Psoas muscle (tissue), 8 donors: ENCODE measurements around the gene DENND4C. TPM values are rescaled to one million over a fixed set of nuclear protein-coding genes. Genes with fewer than 3 reads are reported as not detected.
A peak's percentile ranks its signal among the peaks of the same experiment; 100 is the strongest.

ENCODE experiments used
- ATAC-seq, 4 donors: fragments of 200-7000 bp; cut with Tn5 transposase; one replicate each; pipeline ENCODE4 v1.9.1; 2020; ENCODE audit warnings: moderate library complexity in 3 of 4, mild to moderate bottlenecking in 2 of 4
- DNase-seq, 2 donors: peaks; one replicate each; pipeline ENCODE4 v3.0.0-alpha.2; 2020
- H3K27ac ChIP-seq: fragments of 200-600 bp; one replicate; pipeline ENCODE4 v1.8.0; 2022
- H3K27me3 ChIP-seq, 3 donors: fragments of 200-600 bp in 1 of 3; one replicate each; pipeline versions ENCODE4 v1.6.1 to v1.8.0; 2013 to 2022; ENCODE audit warnings: low read length in 2 of 3, mild to moderate bottlenecking in 2 of 3, moderate library complexity in 1 of 3; ENCODE audit not compliant: insufficient read depth in 3 of 3
- H3K36me3 ChIP-seq, 2 donors: fragments of 200-600 bp in 1 of 2; one replicate each; pipeline versions ENCODE4 v1.6.1 to v1.8.0; 2013 to 2022; ENCODE audit warnings: low read depth in 1 of 2, mild to moderate bottlenecking in 1 of 2, moderate library complexity in 1 of 2; ENCODE audit not compliant: insufficient read depth in 1 of 2
- H3K4me1 ChIP-seq: fragments of 200-600 bp; one replicate; pipeline ENCODE4 v1.8.0; 2022
- H3K4me3 ChIP-seq: fragments of 200-600 bp; one replicate; pipeline ENCODE4 v1.8.0; 2022; ENCODE audit warnings: mild to moderate bottlenecking
- H3K9me3 ChIP-seq: fragments of 200-600 bp; one replicate; pipeline ENCODE4 v1.8.0; 2022
- CTCF ChIP-seq: fragments of 200-600 bp; IDR thresholded peaks from one replicate; pipeline ENCODE4 v1.8.0; 2022; ENCODE audit warnings: antibody characterized with exemption
- WGBS, 3 donors: extraction: QIAGEN DNeasy Blood & Tissue Kit; methylation state at CpG; one replicate each; pipeline versions ENCODE4 v1.1.6 to v1.1.7; 2013; 5-methylcytosine and 5-hydroxymethylcytosine counted together
- intact Hi-C, 2 donors: fragments of 100-400 bp; cut with DNase I; formaldehyde crosslinking; loops; one replicate each; pipeline versions ENCODE4 v1.11.0 to v1.14.2; 2022
- polyA plus RNA-seq, 3 donors: library from polyadenylated mRNA; stranded (reverse); fragments of 200-250 nt; gene quantifications; one replicate each; pipeline ENCODE4 v1.2.3, GENCODE V29; 2013
- total RNA-seq, 4 donors: library from RNA; stranded (reverse); fragmentation: NEBNext Ultra II Directional in 2 of 4; extraction: Animal tissue kit (Norgen Biotek cat#: 25700) in 2 of 4; gene quantifications; one replicate each; pipeline versions ENCODE4 v1.2.1 to v1.2.4, GENCODE V29; 2021 to 2023
- donor health status: healthy with polysubstance abuse.
- donor health status: DM: no; HTN: no; CAD: no; lungs with moderate emphysema.
- donor health status: Bipolar disorder and iron deficiency.
- donor health status: healthy.
- donor health status: DM: yes; HTN: yes; CAD: no.
- donor health status: DM: no; HTN: no; CAD: no.
- donor health status: DM: no; HTN: no; CAD: no.
- donor health status: DM: yes; HTN: yes; CAD: no.

The DENND4C gene
- total and polyA plus RNA-seq, 7 donors: 5.6 to 16.4 (median 12.2) TPM

- no peak for DNase-seq
- Histone ChIP-seq H3K9me3 (no peaks in the 10 kb centered on the region), H3K4me1 (peaks cover 10% of the 10 kb centered on the region), H3K4me3 (no peak overlapping the region), H3K27me3 (no peaks in the 10 kb centered on the region), H3K36me3 (peaks cover 0 to 17% of the 10 kb centered on the region in 2 donors), H3K27ac (no peak overlapping the region)
- intact Hi-C loops: no loop called here
- TF ChIP-seq CTCF: no peak
- no peak for ATAC-seq
- WGBS, 3 donors: 66 to 88% (median 74%) methylated on average over 3 of the region's 3 CpGs
These were observed 54.2 kb downstream of the DENND4C start for GRCh38 chr9:19284729-19285128.

- Histone ChIP-seq H3K9me3 (no peaks in the 10 kb centered on the region), H3K4me1 (peaks cover 10% of the 10 kb centered on the region), H3K27me3 (no peaks in the 10 kb centered on the region), H3K36me3 (peaks cover 0 to 35% of the 10 kb centered on the region in 2 donors), H3K4me3 (no peak overlapping the region), H3K27ac (no peak overlapping the region)
- DNase-seq (no peak), ATAC-seq (no peak)
- no peak for TF ChIP-seq CTCF
- WGBS, 3 donors: 43 to 52% (median 47%) methylated on average over 5 of the region's 5 CpGs
- intact Hi-C loops: no loop called here
These were observed 56.2 kb downstream of the DENND4C start for GRCh38 chr9:19286634-19287188.

GRCh38 chr9:19288081-19288480, 57.6 kb downstream of the DENND4C start:
- peaks cover 0 to 49% of the 10 kb centered on the region in 2 donors for H3K36me3 ChIP-seq
- intact Hi-C loops: no loop called here
- H3K9me3 ChIP-seq: no peaks in the 10 kb centered on the region
- H3K27me3 ChIP-seq: no peaks in the 10 kb centered on the region
- TF ChIP-seq CTCF: no peak
- H3K27ac ChIP-seq: no peak overlapping the region
- DNase-seq (no peak), ATAC-seq (no peak)
- no peak overlapping the region for H3K4me3 ChIP-seq
- H3K4me1 ChIP-seq: peaks cover 10% of the 10 kb centered on the region
- 86 to 94% (median 87%) methylated on average over 2 of the region's 2 CpGs for WGBS, 3 donors

- peaks cover 24% of the 10 kb centered on the region for H3K4me1 ChIP-seq
- no peak overlapping the region for H3K4me3 ChIP-seq
- H3K9me3 ChIP-seq: no peaks in the 10 kb centered on the region
- H3K36me3 ChIP-seq: peaks cover 0 to 64% of the 10 kb centered on the region in 2 donors
- intact Hi-C loops: no loop called here
- no peak for TF ChIP-seq CTCF
- no peak overlapping the region for H3K27ac ChIP-seq
- DNase-seq (no peak), ATAC-seq (no peak)
- H3K27me3 ChIP-seq: no peaks in the 10 kb centered on the region
These were observed 59.6 kb downstream of the DENND4C start for GRCh38 chr9:19290103-19290502.

- Histone ChIP-seq H3K9me3 (no peaks in the 10 kb centered on the region), H3K36me3 (peaks cover 0 to 81% of the 10 kb centered on the region in 2 donors), H3K4me3 (no peak overlapping the region), H3K27me3 (no peaks in the 10 kb centered on the region), H3K27ac (peak overlapping the region; percentile 33), H3K4me1 (peaks cover 14% of the 10 kb centered on the region)
- 53 to 71% (median 56%) methylated on average over 4 of the region's 4 CpGs for WGBS, 3 donors
- DNase-seq: no peak
- peak; percentile 49 to 71 (median 65) for ATAC-seq
- intact Hi-C loops: no loop called here
- no peak for TF ChIP-seq CTCF
These were observed 63.7 kb downstream of the DENND4C start for GRCh38 chr9:19294219-19294618.
